HTERT RPE-1 (cell line): ENCODE measurements around the gene PIK3CB.
"Not testable (repeated sequence)": the region's sequence is repeated elsewhere in the genome, so short reads cannot be mapped to it uniquely, and the experiment has no call there.

Source experiments
- in situ Hi-C: fragments of 300-500 bp; cut with MboI; formaldehyde crosslinking; loops from 4 replicates; pipeline ENCODE4 v1.14.3; 2020; ENCODE audit warnings: low sequenced_read_pairs

The PIK3CB gene

GRCh38 chr3:138809500-138810256, 25.1 kb downstream of the PIK3CB start:
- in situ Hi-C loops: no loop called here

- in situ Hi-C loops: no loop called here
Measured at GRCh38 chr3:138806376-138807080, 28.2 kb downstream of the PIK3CB start.

- in situ Hi-C loops: no loop called here
Measured at GRCh38 chr3:138803006-138803653, 31.6 kb downstream of the PIK3CB start.

- in situ Hi-C loops: not testable (repeated sequence)
Measured at GRCh38 chr3:138802223-138802622, 32.5 kb downstream of the PIK3CB start.

- in situ Hi-C loops: no loop called here
Measured at GRCh38 chr3:138801792-138802191, 32.9 kb downstream of the PIK3CB start.

- in situ Hi-C loops: no loop called here
Measured at GRCh38 chr3:138800248-138800647, 34.5 kb downstream of the PIK3CB start.

GRCh38 chr3:138799822-138800221, 34.9 kb downstream of the PIK3CB start:
- in situ Hi-C loops: no loop called here

GRCh38 chr3:138797508-138798038, 37.2 kb downstream of the PIK3CB start:
- in situ Hi-C loops: no loop called here

GRCh38 chr3:138796761-138797160, 38.0 kb downstream of the PIK3CB start:
- in situ Hi-C loops: no loop called here

GRCh38 chr3:138786788-138787271, 47.9 kb downstream of the PIK3CB start:
- in situ Hi-C loops: no loop called here

GRCh38 chr3:138785951-138786350, 48.8 kb downstream of the PIK3CB start:
- in situ Hi-C loops: no loop called here

GRCh38 chr3:138785362-138785857, 49.3 kb downstream of the PIK3CB start:
- in situ Hi-C loops: not testable (repeated sequence)

GRCh38 chr3:138782755-138783154, 52.0 kb downstream of the PIK3CB start:
- in situ Hi-C loops: no loop called here

- in situ Hi-C loops: no loop called here
Measured at GRCh38 chr3:138781012-138781470, 53.7 kb downstream of the PIK3CB start.

GRCh38 chr3:138778643-138779042, 56.1 kb downstream of the PIK3CB start:
- in situ Hi-C loops: no loop called here

GRCh38 chr3:138776961-138777360, 57.8 kb downstream of the PIK3CB start:
- in situ Hi-C loops: no loop called here

GRCh38 chr3:138775254-138775595, 59.5 kb downstream of the PIK3CB start:
- in situ Hi-C loops: no loop called here

- in situ Hi-C loops: no loop called here
Measured at GRCh38 chr3:138774529-138775253, 60.0 kb downstream of the PIK3CB start.

GRCh38 chr3:138771585-138771984, 63.1 kb downstream of the PIK3CB start:
- in situ Hi-C loops: no loop called here

- in situ Hi-C loops: no loop called here
Measured at GRCh38 chr3:138769616-138770015, 65.1 kb downstream of the PIK3CB start.

GRCh38 chr3:138768946-138769345, 65.8 kb downstream of the PIK3CB start:
- in situ Hi-C loops: no loop called here
